Endothelial cell of umbilical vein (primary cell): ENCODE results near the gene PRMT1. TPM values are rescaled to one million over a fixed set of nuclear protein-coding genes. Genes with fewer than 3 reads are reported as not detected.
"Not testable (repeated sequence)": the region's sequence is repeated elsewhere in the genome, so short reads cannot be mapped to it uniquely, and the experiment has no call there.

Experiments
- BruUV-seq: library from RNA; stranded (reverse); fragments of 400-500 nt; replicated peaks from 2 replicates; lab custom pipeline; 2021; lab: Mats Ljungman, UMichigan
- CTCF ChIA-PET: fragments of 300-600, 350-600 bp; sonication (Branson Sonifier 250); formaldehyde crosslinking; loops from one replicate; lab custom pipeline; 2021; ENCODE audit warnings: antibody characterized with exemption, inconsistent platforms; lab: Charles Lee
- POLR2A ChIA-PET: fragments of 300-600, 350-600 bp; sonication (Branson Sonifier 250); formaldehyde crosslinking; loops from one replicate; lab custom pipeline; 2021; ENCODE audit warnings: antibody characterized with exemption, inconsistent platforms; lab: Charles Lee
- DNase-seq: peaks from one replicate; pipeline ENCODE4 v3.0.0-alpha.2; 2011; ENCODE audit warnings: low read depth, low spot score
- FAIRE-seq: peaks from 2 replicates; lab custom pipeline; 2011; peaks lifted over from hg19 to GRCh38; lab: Jason Lieb, UNC
- H2AFZ ChIP-seq: 2 replicates; pipeline ENCODE4 v1.6.0; 2012; ENCODE audit warnings: low read depth, low read length, control low read depth, inconsistent platforms
- H3K27ac ChIP-seq: 2 replicates; pipeline ENCODE4 v1.5.1; 2011; ENCODE audit warnings: low read depth, mild to moderate bottlenecking, control low read depth, low read length, moderate library complexity; ENCODE audit not compliant: insufficient read depth
- H3K27me3 ChIP-seq, 2 experiments: 2 replicates each; pipeline versions ENCODE4 v1.6.0 to v1.6.1; 2011; ENCODE audit warnings: low read length in 2 of 2, mixed read lengths in 1 of 2; ENCODE audit not compliant: control insufficient read depth in 2 of 2, insufficient read depth in 2 of 2
- H3K36me3 ChIP-seq, 2 experiments: 2 replicates in 1 of 2; 3 replicates in 1 of 2; pipeline ENCODE4 v1.5.1; 2011; ENCODE audit warnings: low read length in 2 of 2, mild to moderate bottlenecking in 1 of 2, moderate library complexity in 1 of 2; ENCODE audit not compliant: control insufficient read depth in 2 of 2, insufficient read depth in 2 of 2; ENCODE audit errors: extremely low read depth in 1 of 2
- H3K4me1 ChIP-seq: 3 replicates; pipeline ENCODE4 v1.5.1; 2011; ENCODE audit warnings: mild to moderate bottlenecking, low read length; ENCODE audit not compliant: control insufficient read depth, insufficient read depth; ENCODE audit errors: extremely low read depth
- H3K4me2 ChIP-seq: 2 replicates; pipeline ENCODE4 v1.6.1; 2011; ENCODE audit warnings: low read length, control low read depth, mixed read lengths; ENCODE audit not compliant: insufficient read depth
- H3K4me3 ChIP-seq, 3 experiments: fragments of 200-600 bp in 1 of 3; sonication (generic), shearing (Covaris generic) in 1 of 3; replicated peaks in 1 of 3; 2 replicates each; pipeline ENCODE4 v1.5.1; 2011 to 2016; ENCODE audit warnings: control low read depth in 3 of 3, low read length in 3 of 3, mild to moderate bottlenecking in 2 of 3, inconsistent platforms in 1 of 3, low read depth in 1 of 3, moderate library complexity in 1 of 3; ENCODE audit not compliant: insufficient read depth in 1 of 3
- H3K79me2 ChIP-seq: 2 replicates; pipeline ENCODE4 v1.6.0; 2012; ENCODE audit warnings: low read length, inconsistent platforms; ENCODE audit not compliant: control insufficient read depth, insufficient read depth
- H3K9ac ChIP-seq: replicated peaks from 2 replicates; pipeline ENCODE3; 2011; ENCODE audit warnings: low read length, control low read depth; ENCODE audit not compliant: insufficient read depth; ENCODE audit errors: extremely low read depth
- H3K9me1 ChIP-seq: replicated peaks from 3 replicates; pipeline ENCODE4 v1.6.0; 2011; ENCODE audit warnings: mild to moderate bottlenecking, low read length; ENCODE audit not compliant: control insufficient read depth, insufficient read depth; ENCODE audit errors: extremely low read depth
- H3K9me3 ChIP-seq: replicated peaks from 2 replicates; pipeline ENCODE4 v1.5.1; 2012; ENCODE audit warnings: low read length, inconsistent platforms; ENCODE audit not compliant: control insufficient read depth, insufficient read depth
- H4K20me1 ChIP-seq: replicated peaks from 2 replicates; pipeline ENCODE3; 2011; ENCODE audit warnings: mild to moderate bottlenecking, low read length; ENCODE audit not compliant: control insufficient read depth, insufficient read depth; ENCODE audit errors: extremely low read depth
- FOS ChIP-seq: IDR thresholded peaks from 2 replicates; pipeline ENCODE4 v1.6.1; 2011; ENCODE audit warnings: mild to moderate bottlenecking, low read length, moderate library complexity, borderline replicate concordance; ENCODE audit not compliant: insufficient read depth
- POLR2A ChIP-seq: IDR thresholded peaks from 2 replicates; pipeline ENCODE4 v1.6.1; 2012; ENCODE audit warnings: low read depth, mild to moderate bottlenecking, control low read depth, low read length
- POLR2AphosphoS5 ChIP-seq: IDR thresholded peaks from 2 replicates; pipeline ENCODE4 v1.6.1; 2012; ENCODE audit warnings: low read depth, mild to moderate bottlenecking, control low read depth, low read length, moderate library complexity; ENCODE audit not compliant: insufficient read depth
- dilution Hi-C: fragments of 300-500 bp; cut with MboI; formaldehyde crosslinking; loops from one replicate; pipeline ENCODE4 v1.15.0; 2019; ENCODE audit warnings: low sequenced_read_pairs; ENCODE audit not compliant: extremely low pct_ligation_motif_present
- intact Hi-C: fragments of 100-400 bp; cut with micrococcal nuclease; formaldehyde crosslinking; loops from one replicate; pipeline ENCODE4 v1.10.0; 2022
- polyA plus RNA-seq, 4 experiments: library from polyadenylated mRNA; depleted of rRNA in 3 of 4; stranded (reverse) in 3 of 4; unstranded in 1 of 4; fragments of >200 nt; gene quantifications; 2 replicates each; pipeline versions ENCODE4 v1.2.1 to v1.2.3, GENCODE V29; 2011 to 2012; ENCODE audit warnings: missing spikeins in 1 of 4
- total RNA-seq: library from RNA; stranded (reverse); gene quantifications from 2 replicates; pipeline ENCODE4 v1.2.3, GENCODE V29; 2021
- TF ChIP-seq, protein P1 (sequence below), 2 donors: IDR thresholded peaks; 1 replicate in 1 of 2; 2 replicates in 1 of 2; pipeline ENCODE4 v1.5.1; 2011; ENCODE audit warnings: low read length in 2 of 2, mild to moderate bottlenecking in 2 of 2, moderate library complexity in 2 of 2, control low read depth in 1 of 2, inconsistent platforms in 1 of 2, low read depth in 1 of 2; ENCODE audit not compliant: insufficient read depth in 1 of 2; ENCODE audit errors: extremely low read depth in 1 of 2

Gene PRMT1
- total and polyA plus RNA-seq, 2 donors (not counting 3 experiments of a cell fraction or from before 2014, with no cell fraction given) = 242 to 542 TPM

DNA sequence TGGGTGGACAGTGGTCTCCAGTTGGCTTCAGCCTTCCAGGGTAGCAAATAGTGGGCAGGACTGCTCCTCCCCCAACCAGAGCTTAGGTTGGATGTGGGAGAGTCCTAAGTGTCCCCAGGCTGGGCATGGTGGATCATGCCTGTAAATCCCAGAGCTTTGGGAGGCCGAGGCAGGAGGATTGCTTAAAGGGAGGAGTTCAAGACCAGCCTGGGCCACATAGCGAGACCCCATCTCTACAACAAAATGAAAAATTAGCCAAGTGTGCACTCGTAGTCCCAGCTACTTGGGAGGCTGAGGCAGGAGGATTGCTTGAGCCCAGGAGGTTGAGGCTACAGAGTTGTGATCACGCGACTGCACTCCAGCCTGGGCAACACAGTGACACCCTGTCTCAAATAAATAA is 44.5 kb upstream of the PRMT1 start:
- H2AFZ ChIP-seq = no peak overlapping the region
- no peak for DNase-seq
- peaks cover 10% of the 10 kb centered on the region for H3K4me1 ChIP-seq
- H3K9ac ChIP-seq = no peak overlapping the region
- no peaks in the 10 kb centered on the region for H3K27me3 ChIP-seq
- FAIRE-seq = no peak
- intact Hi-C loops (no loop called here), dilution Hi-C loops (no loop called here)
- TF ChIP-seq POLR2AphosphoS5 (peak; percentile 22), POLR2A (no peak), FOS (no peak)
- TF ChIP-seq, protein P1, sequence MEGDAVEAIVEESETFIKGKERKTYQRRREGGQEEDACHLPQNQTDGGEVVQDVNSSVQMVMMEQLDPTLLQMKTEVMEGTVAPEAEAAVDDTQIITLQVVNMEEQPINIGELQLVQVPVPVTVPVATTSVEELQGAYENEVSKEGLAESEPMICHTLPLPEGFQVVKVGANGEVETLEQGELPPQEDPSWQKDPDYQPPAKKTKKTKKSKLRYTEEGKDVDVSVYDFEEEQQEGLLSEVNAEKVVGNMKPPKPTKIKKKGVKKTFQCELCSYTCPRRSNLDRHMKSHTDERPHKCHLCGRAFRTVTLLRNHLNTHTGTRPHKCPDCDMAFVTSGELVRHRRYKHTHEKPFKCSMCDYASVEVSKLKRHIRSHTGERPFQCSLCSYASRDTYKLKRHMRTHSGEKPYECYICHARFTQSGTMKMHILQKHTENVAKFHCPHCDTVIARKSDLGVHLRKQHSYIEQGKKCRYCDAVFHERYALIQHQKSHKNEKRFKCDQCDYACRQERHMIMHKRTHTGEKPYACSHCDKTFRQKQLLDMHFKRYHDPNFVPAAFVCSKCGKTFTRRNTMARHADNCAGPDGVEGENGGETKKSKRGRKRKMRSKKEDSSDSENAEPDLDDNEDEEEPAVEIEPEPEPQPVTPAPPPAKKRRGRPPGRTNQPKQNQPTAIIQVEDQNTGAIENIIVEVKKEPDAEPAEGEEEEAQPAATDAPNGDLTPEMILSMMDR (IDR thresholded peaks at IDR 0.05; ENCODE audit: extremely low read depth in 1 of 2, insufficient read depth in 1 of 2, low read depth in 1 of 2, low read length in 2 of 2) = no peak
- no peak overlapping the region for H3K4me3 ChIP-seq
- ChIA-PET CTCF (no interaction called here), POLR2A (no interaction called here)
- no peaks in the 10 kb centered on the region for H3K9me3 ChIP-seq
- no peaks in the 10 kb centered on the region for H4K20me1 ChIP-seq
- no peak overlapping the region for H3K27ac ChIP-seq
- BruUV-seq = no TSS peak
- peaks cover 2% of the 10 kb centered on the region for H3K79me2 ChIP-seq
- peaks cover 0 to 2% of the 10 kb centered on the region in 2 experiments for H3K36me3 ChIP-seq
- no peaks in the 10 kb centered on the region for H3K9me1 ChIP-seq
- no peak overlapping the region for H3K4me2 ChIP-seq

DNA sequence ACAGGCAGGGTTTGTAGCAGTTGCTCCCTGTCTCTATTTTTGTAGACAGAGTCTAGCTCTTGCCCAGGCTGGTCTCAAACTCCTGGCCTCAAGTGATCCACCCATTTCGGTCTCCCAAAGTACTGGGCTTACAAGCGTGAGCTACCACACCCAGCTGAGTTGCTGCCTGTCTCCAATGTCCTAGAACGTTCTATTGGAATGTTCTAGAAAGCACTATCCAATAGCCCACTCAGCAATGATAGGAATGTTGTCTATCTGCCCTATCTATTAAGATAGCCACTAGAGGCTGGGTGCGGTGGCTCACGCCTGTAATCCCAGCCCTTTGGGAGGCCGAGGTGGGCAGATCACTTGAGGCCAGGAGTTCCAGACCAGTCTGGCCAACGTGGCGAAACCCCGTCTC is 43.8 kb upstream of the PRMT1 start:
- DNase-seq, H3K9me3 ChIP-seq, POLR2A ChIA-PET, H3K4me3 ChIP-seq, H3K9me1 ChIP-seq, H2AFZ ChIP-seq, H3K36me3 ChIP-seq, H4K20me1 ChIP-seq, H3K27me3 ChIP-seq, CTCF ChIA-PET, intact Hi-C loops, dilution Hi-C loops, H3K27ac ChIP-seq, FAIRE-seq, H3K79me2 ChIP-seq, H3K4me2 ChIP-seq, H3K9ac ChIP-seq, BruUV-seq: not testable (repeated sequence)
- H3K4me1 ChIP-seq = peaks cover 17% of the 10 kb centered on the region
